ENCODE results near the gene C3orf80.
"Not testable (repeated sequence)": the region's sequence is repeated elsewhere in the genome, so short reads cannot be mapped to it uniquely, and the experiment has no call there.

C3orf80 gene

GRCh38 chr3:160217675-160218074 lies 7.5 kb upstream of the C3orf80 start:
- DNase-seq: no peak

DNA sequence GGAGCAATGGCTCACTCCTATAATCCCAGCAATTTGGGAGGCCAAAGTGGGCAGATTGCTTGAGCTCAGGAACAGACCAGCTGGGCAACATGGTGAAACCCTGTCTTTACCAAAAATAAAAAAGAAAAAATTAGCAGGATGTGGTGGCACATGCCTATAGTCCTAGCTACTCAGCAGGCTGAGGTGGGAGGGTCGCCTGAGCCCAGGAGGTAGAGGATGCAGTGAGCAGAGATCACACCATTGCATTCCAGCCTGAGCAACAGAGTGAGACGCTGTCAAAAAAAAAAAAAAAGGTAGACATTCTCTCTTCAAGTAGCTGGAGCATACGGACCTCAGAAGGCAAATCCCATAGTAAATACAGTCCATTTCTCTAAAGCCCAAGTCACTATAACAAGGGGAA lies 7.1 kb upstream of the C3orf80 start:
- no peak for DNase-seq

DNA sequence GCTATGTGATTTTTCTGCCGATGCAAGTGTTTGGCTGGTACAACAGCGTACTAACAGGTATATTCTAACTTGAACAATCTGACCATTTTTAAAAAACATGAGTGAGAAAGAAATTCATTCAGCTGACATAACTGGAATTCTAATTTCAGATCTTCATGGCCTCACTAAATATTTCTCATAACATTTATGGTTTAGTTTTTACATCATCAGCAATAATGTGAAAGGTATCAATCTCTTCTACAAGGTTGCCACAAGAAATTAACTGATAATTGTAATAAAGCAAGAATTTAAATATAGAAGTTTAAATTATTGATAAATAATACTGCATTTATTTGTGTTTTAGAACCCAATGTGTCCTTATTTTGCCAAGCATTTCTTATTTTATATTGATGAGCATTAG lies 5.2 kb upstream of the C3orf80 start:
- DNase-seq: no peak

GRCh38 chr3:160221019-160221418 lies 4.2 kb upstream of the C3orf80 start:
- no peak for DNase-seq

GRCh38 chr3:160224256-160224655 lies 966 bp upstream of the C3orf80 start:
- no peak for DNase-seq

DNA sequence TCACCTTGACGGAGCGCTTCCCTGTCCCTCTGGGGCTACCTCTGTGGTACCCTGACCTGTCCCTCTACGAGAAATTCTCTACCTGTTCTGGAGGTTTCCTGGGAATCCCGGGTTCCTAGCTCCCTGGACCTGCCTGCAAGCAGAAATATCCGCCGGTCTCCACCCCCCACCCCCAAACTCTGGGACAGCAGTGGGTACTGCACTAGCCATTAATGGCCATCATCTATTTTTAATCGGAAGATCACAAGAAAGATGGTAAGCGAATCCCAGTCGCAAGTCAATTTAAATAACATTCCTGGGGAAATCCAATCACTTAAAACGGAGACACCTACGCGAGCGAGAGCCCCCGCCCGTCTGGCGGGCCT lies 429 bp upstream of the C3orf80 start:
- DNase-seq: no peak

GRCh38 chr3:160226026-160226907 lies 1.0 kb downstream of the C3orf80 start:
- DNase-seq: no peak

DNA sequence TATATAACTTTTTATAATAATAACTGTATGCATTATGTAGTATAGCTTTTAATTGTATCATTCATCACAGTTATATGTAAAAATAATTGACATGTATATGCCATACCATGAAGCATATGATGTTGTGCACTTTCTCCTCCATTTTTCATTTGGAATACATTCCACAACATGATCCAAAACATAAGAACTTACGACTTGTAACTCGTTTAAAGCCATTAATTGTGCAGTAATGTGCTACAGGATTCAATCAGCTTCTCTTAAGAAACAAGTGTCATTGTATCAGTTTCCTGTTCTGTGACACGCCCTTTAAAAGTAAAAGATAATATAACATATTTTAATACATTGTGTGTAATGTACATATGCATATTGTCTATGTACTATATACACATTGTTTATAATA lies 2.2 kb downstream of the C3orf80 start:
- DNase-seq: no peak

DNA sequence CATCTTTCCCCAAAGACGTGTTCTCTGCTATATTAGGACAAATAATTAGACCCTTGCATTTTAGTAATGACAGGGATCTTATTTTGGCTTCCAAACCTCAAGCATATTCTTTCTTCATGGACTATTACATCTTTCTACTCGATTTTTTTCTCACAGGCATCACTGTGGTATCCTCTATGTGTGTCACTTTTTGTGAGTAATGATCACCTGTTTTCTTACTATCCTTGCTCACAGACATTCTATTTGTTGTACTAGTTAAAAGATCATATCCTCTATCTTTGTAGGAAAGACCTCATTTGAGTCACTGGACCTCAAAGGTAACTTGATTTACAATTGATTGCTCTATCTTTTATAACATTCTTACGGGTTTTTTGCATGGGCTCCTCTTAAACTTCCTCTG lies 6.8 kb downstream of the C3orf80 start:
- no peak for DNase-seq

DNA sequence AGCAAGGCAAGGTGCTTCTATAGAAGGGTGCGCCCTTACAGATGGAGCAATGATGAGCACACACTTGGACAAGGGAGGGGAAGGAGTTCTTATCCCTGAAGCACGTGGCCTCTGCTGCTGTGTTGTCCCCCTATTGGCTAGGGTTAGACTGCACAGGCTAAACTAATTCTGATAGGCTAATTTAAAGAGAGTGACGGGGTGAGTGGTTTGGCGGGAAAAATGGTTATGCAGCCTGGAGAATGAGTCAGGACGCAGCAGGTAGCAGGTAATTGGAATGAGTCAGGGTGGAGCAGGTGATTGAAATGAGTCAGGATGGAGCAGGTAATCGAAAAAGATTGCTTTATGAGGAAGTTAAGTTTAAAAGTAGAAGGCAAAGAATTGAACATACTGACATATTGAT lies 15.5 kb downstream of the C3orf80 start:
- DNase-seq: not testable (repeated sequence)

DNA sequence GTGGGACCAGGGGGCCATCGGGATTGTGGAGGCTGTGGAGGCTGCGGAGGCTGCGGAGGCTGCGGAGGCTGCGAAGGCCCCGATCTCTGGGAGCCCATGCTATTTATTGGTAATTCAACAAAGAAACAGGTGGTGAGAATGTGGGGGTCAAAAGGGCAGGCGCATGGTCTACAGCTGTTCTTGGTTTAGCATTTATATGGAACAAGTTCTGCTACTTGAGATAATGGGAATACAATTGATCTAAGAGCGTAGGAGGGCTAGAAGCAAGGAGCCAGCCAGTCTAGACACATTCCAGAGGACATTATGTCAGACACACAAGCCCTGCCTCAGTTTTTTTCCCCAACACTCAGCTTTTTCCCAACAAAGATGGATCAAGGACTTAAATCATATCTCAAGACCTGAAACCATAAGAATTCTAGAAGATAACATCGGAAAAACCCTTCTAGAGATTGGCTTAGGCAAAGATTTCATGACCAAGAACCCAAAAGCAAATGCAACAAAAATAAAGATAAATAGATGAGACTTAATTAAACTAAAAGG lies 20.1 kb downstream of the C3orf80 start:
- DNase-seq: no peak

DNA sequence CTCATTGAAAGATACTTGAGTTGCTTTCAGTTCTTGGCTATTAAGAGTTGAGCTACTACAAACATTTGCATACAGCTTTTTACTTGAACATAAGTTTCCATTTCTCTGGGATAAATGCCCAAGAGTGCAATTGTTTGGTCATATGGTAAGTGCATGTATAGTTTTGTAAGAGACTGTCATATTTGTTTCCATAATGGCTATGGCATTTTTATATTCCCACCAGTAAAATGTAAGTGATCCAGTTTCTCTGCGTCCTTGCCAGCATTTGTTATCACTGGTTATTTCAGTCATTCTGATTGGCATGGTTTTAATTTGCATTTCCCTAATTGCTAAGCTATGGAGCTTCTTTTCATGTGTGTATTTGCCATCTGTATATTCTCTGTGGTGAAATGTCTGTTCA lies 22.5 kb downstream of the C3orf80 start:
- no peak for DNase-seq

GRCh38 chr3:160253298-160253697 lies 28.1 kb downstream of the C3orf80 start:
- DNase-seq: no peak

GRCh38 chr3:160257606-160258005 lies 32.4 kb downstream of the C3orf80 start:
- DNase-seq: no peak

- no peak for DNase-seq
These were observed 34.4 kb downstream of the C3orf80 start for GRCh38 chr3:160259589-160259988.

GRCh38 chr3:160260587-160261270 lies 35.5 kb downstream of the C3orf80 start:
- no peak for DNase-seq

GRCh38 chr3:160265088-160265487 lies 39.9 kb downstream of the C3orf80 start:
- no peak for DNase-seq
